Measurements from ENCODE around the gene GAB1.

GAB1 gene

DNA sequence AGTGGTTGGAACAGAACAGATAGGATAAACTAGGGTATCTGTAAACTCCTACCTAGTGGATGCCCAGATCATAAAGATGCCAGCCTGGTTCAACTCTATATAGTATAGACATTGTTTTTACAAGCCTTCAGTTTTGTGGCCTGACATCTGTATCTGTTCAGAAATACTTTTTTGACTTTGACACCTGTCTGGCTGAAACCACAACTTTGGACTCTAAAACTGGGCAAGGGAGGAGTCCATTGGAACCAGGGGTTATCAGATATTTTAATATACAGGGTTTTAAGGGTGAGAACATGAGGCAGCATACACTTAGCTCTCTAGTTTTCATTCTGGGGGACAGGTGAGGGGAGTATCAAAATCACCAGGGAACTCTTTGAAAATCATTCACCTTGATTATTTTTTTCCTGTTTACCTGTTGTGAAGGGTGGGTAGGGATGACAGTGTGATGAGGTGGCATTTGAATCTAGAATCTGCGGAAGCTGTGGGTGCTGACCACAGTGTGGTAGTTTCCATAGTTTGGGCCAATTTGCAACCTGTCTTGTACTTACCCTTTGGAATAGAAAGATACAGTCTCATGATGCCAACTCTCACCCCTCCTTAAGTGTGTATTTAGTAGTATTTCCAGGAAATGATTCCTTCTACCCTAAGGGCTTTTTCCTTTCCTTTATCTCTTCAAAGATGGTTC is 20.6 kb downstream of the GAB1 start:
- in situ Hi-C loops (cut with MboI; ENCODE audit: low sequenced_read_pairs), result no loop called here

- in situ Hi-C loops (cut with MboI; ENCODE audit: low sequenced_read_pairs), result no loop called here
Observed at GRCh38 chr4:143358419-143358818, 21.7 kb downstream of the GAB1 start.

GRCh38 chr4:143358923-143359643 is 22.4 kb downstream of the GAB1 start:
- in situ Hi-C loops (cut with MboI; ENCODE audit: low sequenced_read_pairs), result no loop called here

GRCh38 chr4:143359644-143360193 is 23.0 kb downstream of the GAB1 start:
- in situ Hi-C loops (cut with MboI; ENCODE audit: low sequenced_read_pairs), result no loop called here

DNA sequence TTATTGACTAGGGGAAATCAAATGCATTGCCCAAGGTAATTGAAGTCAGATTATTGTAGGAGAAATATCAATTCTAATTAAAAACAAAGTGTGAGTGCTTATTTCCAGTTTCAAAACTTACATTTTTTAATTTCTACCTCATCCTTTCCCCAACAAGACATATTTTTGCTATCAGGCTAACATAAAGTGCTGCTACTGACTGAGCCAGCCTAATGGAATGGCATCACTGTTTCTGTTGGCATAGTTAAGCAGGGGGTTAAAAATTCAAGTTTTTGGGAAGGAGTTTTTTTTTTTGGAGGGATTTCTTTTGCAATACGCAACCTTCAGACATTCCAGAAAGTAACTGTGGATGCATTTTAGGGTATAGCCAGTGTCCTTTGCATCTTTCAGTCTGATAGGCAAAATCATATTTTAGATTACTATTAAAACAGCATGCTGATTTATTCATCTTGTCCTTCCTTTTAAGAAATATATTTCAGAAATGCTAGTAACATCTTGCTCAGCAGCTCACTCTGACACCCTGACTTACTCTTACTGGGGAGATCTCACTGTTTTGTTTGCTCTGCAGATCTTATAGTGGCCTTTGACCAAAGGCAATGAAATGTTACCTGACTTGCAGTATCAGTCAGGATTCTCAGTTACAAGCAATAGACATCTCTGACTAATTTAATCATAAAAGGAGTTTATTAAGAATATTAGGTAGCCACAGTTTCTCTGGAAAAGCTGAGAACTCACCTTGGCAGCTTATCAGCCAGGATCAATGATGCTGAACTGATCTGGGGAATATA is 24.4 kb downstream of the GAB1 start:
- in situ Hi-C loops (cut with MboI; ENCODE audit: low sequenced_read_pairs), result no loop called here

GRCh38 chr4:143362349-143363046 is 25.8 kb downstream of the GAB1 start:
- in situ Hi-C loops (cut with MboI; ENCODE audit: low sequenced_read_pairs), result no loop called here

- in situ Hi-C loops (cut with MboI; ENCODE audit: low sequenced_read_pairs), result no loop called here
Observed at GRCh38 chr4:143363332-143363731, 26.7 kb downstream of the GAB1 start.

DNA sequence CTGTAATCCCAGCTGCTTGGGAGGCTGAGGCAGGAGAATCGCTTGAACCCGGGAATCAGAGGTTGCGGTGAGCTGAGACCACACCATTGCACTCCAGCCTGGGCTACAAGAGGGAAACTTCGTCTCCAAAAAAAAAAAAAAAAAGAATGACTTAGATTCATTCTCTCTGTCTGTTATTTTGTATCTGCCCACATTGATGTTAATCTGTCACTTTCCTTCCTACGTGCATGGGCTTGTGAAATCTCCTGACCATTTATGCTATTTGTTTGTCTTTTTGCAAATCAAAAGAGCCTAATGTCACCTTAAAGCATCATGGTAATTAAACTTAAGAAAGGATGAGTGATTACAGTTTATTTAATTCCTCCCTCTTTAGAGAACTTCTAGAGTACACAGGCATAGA is 27.4 kb downstream of the GAB1 start:
- in situ Hi-C loops (cut with MboI; ENCODE audit: low sequenced_read_pairs), result no loop called here

GRCh38 chr4:143367863-143368262 is 31.2 kb downstream of the GAB1 start:
- in situ Hi-C loops (cut with MboI; ENCODE audit: low sequenced_read_pairs), result no loop called here

- in situ Hi-C loops (cut with MboI; ENCODE audit: low sequenced_read_pairs), result no loop called here
Observed at GRCh38 chr4:143369552-143369951, 32.9 kb downstream of the GAB1 start.

GRCh38 chr4:143372093-143372915 is 35.6 kb downstream of the GAB1 start:
- in situ Hi-C loops (cut with MboI; ENCODE audit: low sequenced_read_pairs), result no loop called here

GRCh38 chr4:143374255-143374654 is 37.6 kb downstream of the GAB1 start:
- in situ Hi-C loops (cut with MboI; ENCODE audit: low sequenced_read_pairs), result no loop called here

- in situ Hi-C loops (cut with MboI; ENCODE audit: low sequenced_read_pairs), result no loop called here
Observed at GRCh38 chr4:143374771-143375170, 38.1 kb downstream of the GAB1 start.

GRCh38 chr4:143375326-143376073 is 38.8 kb downstream of the GAB1 start:
- in situ Hi-C loops (cut with MboI; ENCODE audit: low sequenced_read_pairs), result no loop called here

DNA sequence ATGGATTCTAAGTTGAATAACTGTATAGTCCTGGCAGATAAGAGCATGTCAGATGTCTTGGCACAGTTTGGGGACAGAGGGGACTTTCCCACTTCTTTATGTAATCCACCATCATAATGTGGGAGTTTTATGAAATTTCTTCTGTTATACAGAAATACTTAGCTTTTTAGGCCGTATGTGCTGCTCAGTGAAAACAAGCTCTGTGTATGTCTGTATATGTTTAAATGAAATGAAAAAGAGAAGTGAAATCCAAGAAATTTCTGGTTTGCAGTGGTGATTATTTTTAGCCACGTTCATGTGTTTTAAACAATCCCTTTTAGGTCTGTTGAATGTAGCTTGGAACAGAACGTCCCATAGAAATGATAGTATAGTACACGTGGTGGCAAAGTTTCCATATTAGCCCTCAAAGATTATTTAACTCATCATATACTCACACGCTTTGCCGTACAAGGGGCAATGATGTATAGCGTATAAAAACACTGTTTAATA is 41.0 kb downstream of the GAB1 start:
- in situ Hi-C loops (cut with MboI; ENCODE audit: low sequenced_read_pairs), result no loop called here

DNA sequence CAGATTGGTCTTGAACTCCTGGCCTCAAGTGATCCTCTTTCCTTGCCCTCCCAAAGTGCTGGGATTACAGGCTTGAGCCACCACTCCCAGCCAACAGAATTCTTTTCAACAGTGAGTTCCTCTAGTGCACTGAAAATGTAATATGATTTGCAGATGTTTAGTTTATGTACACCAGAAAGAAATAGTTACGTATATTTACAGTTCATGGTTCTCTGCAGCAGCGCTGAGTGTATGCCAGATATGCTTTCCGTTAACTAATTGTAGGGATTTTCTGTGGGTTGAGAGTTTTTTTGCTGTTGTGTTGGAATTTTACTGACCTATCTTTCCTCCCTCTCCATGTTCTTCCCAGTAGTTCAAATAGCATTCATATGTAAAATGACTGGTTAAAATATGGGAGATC is 44.0 kb downstream of the GAB1 start:
- in situ Hi-C loops (cut with MboI; ENCODE audit: low sequenced_read_pairs), result no loop called here

GRCh38 chr4:143381189-143382118 is 44.8 kb downstream of the GAB1 start:
- in situ Hi-C loops (cut with MboI; ENCODE audit: low sequenced_read_pairs), result no loop called here

GRCh38 chr4:143382596-143382995 is 45.9 kb downstream of the GAB1 start:
- in situ Hi-C loops (cut with MboI; ENCODE audit: low sequenced_read_pairs), result no loop called here
